Thymus (tissue), 11 donors: ENCODE data around the gene ZFYVE28. TPM values are rescaled to one million over a fixed set of nuclear protein-coding genes. Genes with fewer than 3 reads are reported as not detected.

Experiments used
- DNase-seq, 9 donors: peaks; one replicate each; pipeline ENCODE4 v3.0.0-alpha.2; 2013; ENCODE audit warnings: low spot score in 9 of 9, low read depth in 6 of 9, missing footprints in 1 of 9
- H3K27ac ChIP-seq, 2 donors: one replicate each; pipeline ENCODE4 v1.5.1; 2013; ENCODE audit warnings: control low read depth in 1 of 2, low read depth in 1 of 2, low read length in 1 of 2, mild to moderate bottlenecking in 1 of 2, moderate library complexity in 1 of 2
- H3K27me3 ChIP-seq, 2 donors: one replicate each; pipeline ENCODE4 v1.5.1; 2013; ENCODE audit warnings: low read length in 1 of 2; ENCODE audit not compliant: control insufficient read depth in 2 of 2, insufficient read depth in 1 of 2
- H3K36me3 ChIP-seq, 2 donors: one replicate each; pipeline ENCODE4 v1.5.1; 2013; ENCODE audit warnings: low read length in 1 of 2, mild to moderate bottlenecking in 1 of 2, moderate library complexity in 1 of 2; ENCODE audit not compliant: control insufficient read depth in 2 of 2, insufficient read depth in 2 of 2
- H3K4me1 ChIP-seq, 2 donors: one replicate each; pipeline ENCODE4 v1.5.1; 2013; ENCODE audit warnings: low read length in 2 of 2; ENCODE audit not compliant: control insufficient read depth in 2 of 2, insufficient read depth in 2 of 2
- H3K4me3 ChIP-seq, 2 donors: one replicate each; pipeline ENCODE4 v1.5.1; 2013; ENCODE audit warnings: low read length in 2 of 2, control low read depth in 1 of 2, mild to moderate bottlenecking in 1 of 2
- H3K9me3 ChIP-seq, 2 donors: one replicate each; pipeline ENCODE4 v1.5.1; 2013; ENCODE audit warnings: low read length in 1 of 2, mild to moderate bottlenecking in 1 of 2; ENCODE audit not compliant: control insufficient read depth in 2 of 2, insufficient read depth in 1 of 2
- WGBS: extraction: QIAGEN DNeasy Blood & Tissue Kit; methylation state at CpG from one replicate; pipeline ENCODE4 v1.1.7; 2013; 5-methylcytosine and 5-hydroxymethylcytosine counted together
- polyA plus RNA-seq: library from polyadenylated mRNA; stranded (reverse); fragments of 200-250 nt; gene quantifications from one replicate; pipeline ENCODE4 v1.2.3, GENCODE V29; 2013
- total RNA-seq: library from RNA; stranded (reverse); fragments of 120-200 nt; gene quantifications from one replicate; pipeline ENCODE4 v1.2.4, GENCODE V29; 2013
- donor health status: healthy.

The ZFYVE28 gene
- total and polyA plus RNA-seq, 2 donors, result 2.8 to 7.8 TPM

- Histone ChIP-seq H3K4me1 (peaks cover 28 to 50% of the 10 kb centered on the region in 2 donors), H3K4me3 (peak overlapping the region; percentile 59 to 92), H3K27ac (peak overlapping the region; percentile 96 to 97), H3K9me3 (no peaks in the 10 kb centered on the region), H3K27me3 (no peaks in the 10 kb centered on the region), H3K36me3 (peaks cover 30 to 32% of the 10 kb centered on the region in 2 donors)
- peak; percentile 85 to 100 (median 98) for DNase-seq
- WGBS, result under 1% methylated on average over 98 of the region's 98 CpGs
Measured at GRCh38 chr4:2262145-2262943, 156.1 kb downstream of the ZFYVE28 start.

- peak within 1 kb of the TSS; percentile 85 to 92 for H3K4me3 ChIP-seq
- H3K27me3 ChIP-seq, result no peaks in the 10 kb centered on the region
- peaks cover 35 to 37% of the 10 kb centered on the region in 2 donors for H3K36me3 ChIP-seq
- peaks cover 28 to 51% of the 10 kb centered on the region in 2 donors for H3K4me1 ChIP-seq
- no peaks in the 10 kb centered on the region for H3K9me3 ChIP-seq
- WGBS, result under 1% methylated on average over 46 of the region's 46 CpGs
- H3K27ac ChIP-seq, result peak within 1 kb of the TSS; percentile 96 to 97
- peak in 1 of 9 donors; percentile 37 for DNase-seq
Measured at GRCh38 chr4:2261853-2262144, 156.6 kb downstream of the ZFYVE28 start, which contains the start of gene MXD4. Gene MXD4 (minus strand): TSS chr4:2262109. CDS start chr4:2261980, 129 bp downstream.

GRCh38 chr4:2261110-2261852, 157.2 kb downstream of the ZFYVE28 start:
- WGBS, result 1% methylated on average over 91 of the region's 91 CpGs
- Histone ChIP-seq H3K9me3 (no peaks in the 10 kb centered on the region), H3K27ac (peak overlapping the region in 1 of 2 donors; percentile 88), H3K4me3 (peak overlapping the region; percentile 85 to 92), H3K4me1 (peaks cover 28 to 51% of the 10 kb centered on the region in 2 donors), H3K27me3 (no peaks in the 10 kb centered on the region), H3K36me3 (peaks cover 39 to 42% of the 10 kb centered on the region in 2 donors)
- peak in 2 of 9 donors; percentile 49 to 63 for DNase-seq

- Histone ChIP-seq H3K4me3 (peak overlapping the region; percentile 85 to 92), H3K4me1 (peaks cover 28 to 46% of the 10 kb centered on the region in 2 donors), H3K9me3 (no peaks in the 10 kb centered on the region), H3K27me3 (no peaks in the 10 kb centered on the region), H3K36me3 (peaks cover 46 to 50% of the 10 kb centered on the region in 2 donors), H3K27ac (peak overlapping the region in 1 of 2 donors; percentile 61)
- DNase-seq, result no peak
- WGBS, result 68% methylated on average over 23 of the region's 23 CpGs
Measured at GRCh38 chr4:2260344-2261109, 157.9 kb downstream of the ZFYVE28 start.

- H3K27me3 ChIP-seq, result no peaks in the 10 kb centered on the region
- WGBS, result 96% methylated on average over 15 of the region's 15 CpGs
- no peaks in the 10 kb centered on the region for H3K9me3 ChIP-seq
- H3K36me3 ChIP-seq, result peaks cover 54 to 58% of the 10 kb centered on the region in 2 donors
- H3K4me3 ChIP-seq, result peak overlapping the region; percentile 85 to 92
- H3K27ac ChIP-seq, result no peak overlapping the region
- peaks cover 28 to 46% of the 10 kb centered on the region in 2 donors for H3K4me1 ChIP-seq
- DNase-seq, result no peak
Measured at GRCh38 chr4:2259541-2260343, 158.7 kb downstream of the ZFYVE28 start.

- no peaks in the 10 kb centered on the region for H3K27me3 ChIP-seq
- H3K36me3 ChIP-seq, result peaks cover 61% of the 10 kb centered on the region in 2 donors
- H3K9me3 ChIP-seq, result no peaks in the 10 kb centered on the region
- H3K4me3 ChIP-seq, result no peak overlapping the region
- H3K4me1 ChIP-seq, result peaks cover 22 to 39% of the 10 kb centered on the region in 2 donors
- WGBS, result 97% methylated on average over 13 of the region's 13 CpGs
- DNase-seq, result no peak
- no peak overlapping the region for H3K27ac ChIP-seq
Measured at GRCh38 chr4:2259036-2259540, 159.4 kb downstream of the ZFYVE28 start.

DNA sequence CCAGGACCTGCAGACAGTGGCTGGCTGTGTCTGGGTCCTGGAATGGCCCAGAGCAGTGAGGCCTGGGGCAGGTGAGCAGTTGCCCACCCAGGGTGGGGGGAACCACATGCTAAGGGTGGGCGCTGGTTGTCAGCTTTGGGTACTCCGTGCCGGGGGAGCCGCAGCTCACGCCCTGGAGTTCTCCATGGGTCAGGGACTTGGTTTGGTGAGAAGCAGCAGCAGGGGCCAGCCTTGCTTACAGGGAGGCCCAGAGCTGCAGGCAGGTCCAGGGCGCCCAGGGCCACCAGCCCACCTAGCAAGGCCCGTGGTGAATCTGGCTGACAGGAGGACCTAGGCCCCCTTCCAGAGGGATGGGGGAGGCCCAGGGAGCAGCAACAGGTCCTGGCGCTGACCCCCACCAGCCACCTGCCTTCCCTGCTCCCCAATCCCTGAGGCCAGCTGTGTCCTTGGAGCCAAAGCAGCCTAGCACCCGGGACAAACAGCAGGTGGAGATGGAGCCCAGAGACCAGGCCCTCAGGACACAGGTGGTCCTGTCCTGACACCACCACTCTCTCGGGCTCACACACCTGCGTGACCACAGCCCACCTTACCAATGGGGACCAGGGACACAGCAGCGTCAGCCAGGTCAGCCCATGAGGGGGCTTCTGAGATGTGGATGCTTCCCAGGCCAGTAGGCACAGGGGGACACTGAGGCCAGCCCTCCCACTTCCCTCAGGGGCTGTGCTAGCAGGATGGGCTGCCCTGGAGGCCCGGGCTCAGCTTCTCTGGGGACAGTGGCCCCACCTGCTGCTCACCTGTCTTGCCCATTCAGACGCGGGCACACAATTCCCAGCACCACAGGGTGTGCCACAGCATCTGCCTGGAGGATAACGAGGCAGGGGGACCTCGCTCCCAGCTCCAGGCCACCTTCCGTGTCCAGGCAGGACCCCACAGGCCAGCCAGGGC, 160.1 kb downstream of the ZFYVE28 start:
- Histone ChIP-seq H3K4me1 (peaks cover 14 to 32% of the 10 kb centered on the region in 2 donors), H3K36me3 (peaks cover 65 to 67% of the 10 kb centered on the region in 2 donors)

More for the DNA sequence above, 160.1 kb downstream of the ZFYVE28 start:
- H3K4me3 ChIP-seq, result no peak overlapping the region
- peak overlapping the region in 1 of 2 donors; percentile 19 for H3K27ac ChIP-seq
- H3K9me3 ChIP-seq, result peaks cover 0 to 3% of the 10 kb centered on the region in 2 donors
- WGBS, result 91% methylated on average over 18 of the region's 18 CpGs
- H3K27me3 ChIP-seq, result no peaks in the 10 kb centered on the region
- DNase-seq, result no peak
